CD4-positive, alpha-beta T cell treated with Interleukin-4 for 4 hours (primary cell): ENCODE measurements around the gene SLC35G6.
A peak's percentile ranks its signal among the peaks of the same experiment; 100 is the strongest.

Source experiments
- DNase-seq: peaks from one replicate; pipeline ENCODE4 v3.0.0-alpha.2; 2020

Gene SLC35G6

DNA sequence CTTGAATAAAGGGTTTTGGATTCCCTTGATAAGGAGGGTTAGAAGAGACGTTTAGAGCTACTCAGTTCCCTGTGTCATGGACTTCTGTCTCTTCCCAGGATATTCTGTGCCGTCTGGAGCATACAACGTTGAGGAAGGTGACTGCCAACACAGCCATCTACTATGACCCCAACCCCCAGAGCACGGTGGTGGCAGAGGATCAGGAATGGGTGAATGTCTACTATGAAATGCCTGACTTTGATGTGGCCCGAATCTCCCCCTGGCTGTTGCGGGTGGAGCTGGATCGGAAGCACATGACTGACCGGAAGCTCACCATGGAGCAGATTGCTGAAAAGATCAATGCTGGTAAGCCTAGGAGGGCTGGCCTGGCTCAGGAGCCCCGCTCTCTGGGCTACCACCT, 27.6 kb downstream of the SLC35G6 start:
- DNase-seq, result no peak

DNA sequence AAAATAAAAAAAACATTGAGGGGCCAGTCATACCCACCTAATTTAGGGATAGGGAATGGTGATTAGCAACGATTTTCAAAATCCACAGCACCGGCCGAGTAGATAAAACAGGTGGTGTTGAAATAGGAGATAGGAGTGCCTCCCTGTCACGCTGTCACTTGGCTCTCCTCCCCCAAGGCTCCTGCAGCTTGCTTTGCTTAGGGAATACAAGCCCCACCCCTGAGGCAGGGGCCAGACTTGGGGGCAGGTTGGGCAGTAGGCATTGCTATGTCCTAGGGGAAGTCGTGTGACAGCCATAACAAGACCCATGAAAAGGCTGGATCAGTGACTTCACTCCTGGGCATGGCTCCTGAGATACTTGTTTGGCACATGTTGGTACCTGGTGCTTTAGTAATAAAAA, 28.7 kb downstream of the SLC35G6 start:
- no peak for DNase-seq

DNA sequence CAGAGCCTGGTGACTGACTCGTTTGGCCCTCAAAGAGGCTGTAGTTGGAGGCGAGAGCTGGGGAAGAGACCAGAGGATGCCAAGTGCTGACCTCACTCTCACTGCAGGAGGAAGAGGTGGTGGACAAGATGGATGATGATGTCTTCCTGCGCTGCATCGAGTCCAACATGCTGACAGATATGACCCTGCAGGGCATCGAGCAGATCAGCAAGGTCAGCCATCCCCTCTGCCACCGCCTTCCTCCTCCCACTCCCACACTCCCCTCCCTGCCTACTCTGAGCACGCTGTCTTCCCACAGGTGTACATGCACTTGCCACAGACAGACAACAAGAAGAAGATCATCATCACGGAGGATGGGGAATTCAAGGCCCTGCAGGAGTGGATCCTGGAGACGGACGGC, 29.9 kb downstream of the SLC35G6 start:
- DNase-seq, result no peak

DNA sequence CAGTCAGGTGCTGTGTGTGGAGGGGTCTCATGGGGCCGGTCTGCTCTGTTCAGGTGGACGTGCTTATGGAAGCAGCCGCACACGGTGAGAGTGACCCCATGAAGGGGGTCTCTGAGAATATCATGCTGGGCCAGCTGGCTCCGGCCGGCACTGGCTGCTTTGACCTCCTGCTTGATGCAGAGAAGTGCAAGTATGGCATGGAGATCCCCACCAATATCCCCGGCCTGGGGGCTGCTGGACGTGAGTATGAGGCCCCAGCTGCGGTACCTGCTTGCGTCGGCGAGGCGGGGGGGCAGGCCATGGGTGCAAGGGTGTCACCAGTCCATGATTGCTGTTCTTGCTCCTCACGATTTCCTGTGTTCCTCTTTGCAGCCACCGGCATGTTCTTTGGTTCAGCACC, 30.9 kb downstream of the SLC35G6 start:
- no peak for DNase-seq

DNA sequence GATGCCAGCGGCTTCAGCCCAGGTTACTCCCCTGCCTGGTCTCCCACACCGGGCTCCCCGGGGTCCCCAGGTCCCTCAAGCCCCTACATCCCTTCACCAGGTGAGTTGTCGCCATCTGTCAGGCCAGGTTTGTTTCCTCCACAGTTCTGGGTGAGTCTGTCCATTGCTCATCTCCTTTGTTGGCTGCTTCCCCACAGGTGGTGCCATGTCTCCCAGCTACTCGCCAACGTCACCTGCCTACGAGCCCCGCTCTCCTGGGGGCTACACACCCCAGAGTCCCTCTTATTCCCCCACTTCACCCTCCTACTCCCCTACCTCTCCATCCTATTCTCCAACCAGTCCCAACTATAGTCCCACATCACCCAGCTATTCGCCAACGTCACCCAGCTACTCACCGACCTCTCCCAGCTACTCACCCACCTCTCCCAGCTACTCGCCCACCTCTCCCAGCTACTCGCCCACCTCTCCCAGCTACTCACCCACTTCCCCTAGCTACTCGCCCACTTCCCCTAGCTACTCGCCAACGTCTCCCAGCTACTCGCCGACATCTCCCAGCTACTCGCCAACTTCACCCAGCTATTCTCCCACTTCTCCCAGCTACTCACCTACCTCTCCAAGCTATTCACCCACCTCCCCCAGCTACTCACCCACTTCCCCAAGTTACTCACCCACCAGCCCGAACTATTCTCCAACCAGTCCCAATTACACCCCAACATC, 31.7 kb downstream of the SLC35G6 start:
- no peak for DNase-seq

DNA sequence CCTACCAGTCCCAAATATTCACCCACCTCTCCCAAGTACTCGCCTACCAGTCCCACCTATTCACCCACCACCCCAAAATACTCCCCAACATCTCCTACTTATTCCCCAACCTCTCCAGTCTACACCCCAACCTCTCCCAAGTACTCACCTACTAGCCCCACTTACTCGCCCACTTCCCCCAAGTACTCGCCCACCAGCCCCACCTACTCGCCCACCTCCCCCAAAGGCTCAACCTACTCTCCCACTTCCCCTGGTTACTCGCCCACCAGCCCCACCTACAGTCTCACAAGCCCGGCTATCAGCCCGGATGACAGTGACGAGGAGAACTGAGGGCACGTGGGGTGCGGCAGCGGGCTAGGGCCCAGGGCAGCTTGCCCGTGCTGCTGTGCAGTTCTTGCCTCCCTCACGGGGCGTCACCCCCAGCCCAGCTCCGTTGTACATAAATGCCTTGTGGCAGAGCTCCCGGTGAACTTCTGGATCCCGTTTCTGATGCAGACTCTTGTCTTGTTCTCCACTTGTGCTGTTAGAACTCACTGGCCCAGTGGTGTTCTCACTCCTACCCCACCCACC, 32.7 kb downstream of the SLC35G6 start:
- no peak for DNase-seq

DNA sequence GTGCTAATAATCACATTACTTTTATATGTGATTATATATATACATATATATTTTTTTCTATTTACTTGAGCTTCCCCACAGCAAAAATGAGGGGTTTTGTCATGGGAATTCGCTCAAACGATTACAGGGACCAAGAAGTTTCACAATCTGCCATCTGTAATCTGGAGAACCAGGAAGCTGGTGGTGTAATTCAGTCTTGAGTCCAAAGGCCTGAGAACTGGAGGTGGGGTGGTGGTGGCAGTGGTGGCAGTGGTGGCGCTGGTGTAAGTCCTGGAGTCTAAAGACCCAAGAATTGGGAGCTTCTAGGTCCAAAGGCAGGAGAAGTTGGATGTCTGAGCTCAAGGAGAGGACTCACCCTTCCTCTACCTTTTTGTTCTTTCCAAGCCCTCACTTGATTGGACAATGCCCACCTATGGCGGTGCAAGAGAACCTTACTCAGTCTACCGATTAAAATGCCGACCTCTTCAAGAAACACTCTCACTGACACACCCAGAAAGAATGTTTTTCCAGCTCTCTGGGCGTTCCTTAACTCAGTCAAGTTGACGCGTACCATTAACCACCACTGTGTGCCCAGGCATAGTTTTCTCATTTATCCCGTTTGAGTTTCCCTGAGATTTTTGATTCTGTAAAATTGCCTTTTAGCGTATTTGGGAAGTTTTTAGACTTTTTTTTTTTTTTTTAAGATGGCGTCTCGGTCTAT, 34.8 kb downstream of the SLC35G6 start:
- DNase-seq, result no peak

DNA sequence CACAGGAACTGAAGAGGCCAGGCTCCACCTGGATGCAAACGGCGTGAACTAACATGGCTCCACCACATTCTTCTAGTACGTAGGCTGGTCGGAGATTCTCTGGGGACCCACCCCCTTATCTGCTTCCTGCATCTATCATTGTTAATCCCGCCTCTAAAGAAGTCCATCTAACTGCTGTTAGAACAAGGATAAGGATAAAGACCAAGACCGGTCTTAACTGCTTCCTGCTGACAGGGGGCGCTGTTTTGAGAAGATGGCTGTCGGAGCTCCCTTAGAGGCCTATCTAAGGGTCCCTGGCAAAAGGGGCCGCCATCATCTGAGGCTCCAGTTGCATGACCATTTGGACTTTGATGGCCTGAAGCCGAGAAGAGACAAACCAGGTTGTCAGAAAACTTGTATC, 41.8 kb downstream of the SLC35G6 start:
- peak; percentile 47 for DNase-seq

DNA sequence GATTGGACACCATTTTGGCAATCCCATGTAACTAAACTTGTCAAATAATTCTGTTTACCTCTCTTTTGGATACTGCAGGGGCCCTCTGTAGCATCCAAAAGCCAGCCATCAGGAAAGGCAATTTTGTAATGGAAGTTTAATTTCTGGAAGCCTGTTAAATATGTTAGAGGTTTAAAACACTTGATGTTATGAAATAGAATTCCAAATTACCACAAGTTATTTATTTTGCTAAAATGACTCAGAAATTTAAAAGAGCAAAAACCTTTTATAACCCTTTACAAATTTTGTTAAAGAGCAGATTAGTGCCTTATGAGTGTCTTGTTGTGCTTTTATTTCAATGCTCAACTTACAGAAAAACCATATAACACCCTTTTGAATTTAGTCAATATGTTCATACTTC, 47.6 kb downstream of the SLC35G6 start:
- no peak for DNase-seq

DNA sequence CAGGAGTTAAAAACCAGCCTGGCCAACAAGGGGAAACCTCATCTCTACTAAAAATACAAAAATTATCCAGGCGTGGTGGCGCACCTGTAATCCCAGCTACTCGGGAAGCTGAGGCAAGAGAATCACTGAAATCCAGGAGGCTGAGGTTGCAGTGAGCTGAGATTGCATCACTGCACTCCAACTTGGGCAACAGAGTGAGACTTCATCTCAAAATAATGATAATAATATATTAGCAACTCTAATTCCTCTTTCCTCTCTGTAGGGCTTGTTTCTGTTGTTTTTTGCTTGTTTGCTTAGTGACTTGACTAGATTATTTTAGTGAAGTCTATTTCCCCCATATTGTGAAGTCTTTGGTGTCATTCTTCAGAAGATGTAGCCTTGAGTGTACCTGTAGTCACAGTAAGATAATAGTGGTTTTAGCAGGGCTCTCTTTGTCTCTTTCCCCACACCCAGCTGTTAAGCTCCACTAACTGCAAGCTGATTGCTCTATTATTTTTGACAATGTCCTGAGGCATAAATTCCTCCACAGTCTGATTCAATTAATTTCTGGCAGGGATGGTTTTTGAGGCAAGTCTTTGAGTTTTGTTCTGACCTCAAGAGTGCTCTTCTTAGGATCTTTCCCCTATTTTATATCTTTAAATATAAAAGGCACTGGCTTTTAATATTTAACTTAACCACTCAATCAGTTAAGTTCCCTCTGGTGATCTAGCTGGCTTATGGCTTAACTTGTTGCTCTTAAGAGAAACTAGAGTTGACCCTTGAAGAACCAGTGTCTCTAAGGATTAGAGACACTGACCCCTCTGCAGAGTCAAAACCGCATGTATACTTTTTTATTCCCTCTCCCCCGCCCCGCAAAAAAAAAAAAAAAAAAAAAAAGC, 49.0 kb downstream of the SLC35G6 start:
- DNase-seq, result no peak
